Ascending aorta (tissue), 2 donors: Measurements from ENCODE around the gene NCOA1. TPM values are rescaled to one million over a fixed set of nuclear protein-coding genes. Genes with fewer than 3 reads are reported as not detected.

Source experiments
- DNase-seq, 2 donors: peaks; one replicate each; pipeline ENCODE4 v3.0.0-alpha.2; 2019; ENCODE audit warnings: low spot score in 2 of 2
- H3K27ac ChIP-seq, 2 donors: fragments of 200-600 bp; sonication (generic); one replicate each; pipeline ENCODE4 v1.5.1; 2016 to 2017; ENCODE audit warnings: mild to moderate bottlenecking in 1 of 2
- H3K27me3 ChIP-seq: fragments of 200-600 bp; sonication (generic); one replicate; pipeline ENCODE4 v1.5.1; 2017
- H3K36me3 ChIP-seq, 2 donors: fragments of 200-600 bp; sonication (generic); one replicate each; pipeline ENCODE4 v1.5.1; 2016
- H3K4me1 ChIP-seq, 2 donors: fragments of 200-600 bp; sonication (generic); one replicate each; pipeline ENCODE4 v1.5.1; 2016 to 2017; ENCODE audit warnings: mild to moderate bottlenecking in 1 of 2
- H3K4me3 ChIP-seq, 2 donors: fragments of 200-600 bp; sonication (generic); one replicate each; pipeline ENCODE4 v1.5.1; 2016 to 2017; ENCODE audit warnings: mild to moderate bottlenecking in 1 of 2
- H3K9me3 ChIP-seq, 2 donors: fragments of 200-600 bp; sonication (generic); one replicate each; pipeline ENCODE4 v1.5.1; 2016
- intact Hi-C: fragments of 100-400 bp; cut with DNase I; formaldehyde crosslinking; loops from one replicate; pipeline ENCODE4 v1.15.1; 2023
- total RNA-seq: library from RNA; depleted of rRNA; stranded (reverse); fragments of >200 nt; gene quantifications from one replicate; pipeline ENCODE4 v1.1.0, GENCODE V29; 2016
- TF ChIP-seq, protein P1 (sequence below), 3 experiments: fragments of 200-600 bp in 2 of 3; fragments of 450-650 bp in 1 of 3; sonication (generic) in 2 of 3; IDR thresholded peaks; one replicate each; pipeline ENCODE4 v1.5.1; 2016 to 2019; ENCODE audit warnings: antibody characterized with exemption in 3 of 3, mild to moderate bottlenecking in 1 of 3, moderate library complexity in 1 of 3

Gene NCOA1
- total RNA-seq, 1 donor from 2014 or later, result 19.3 TPM

- Histone ChIP-seq H3K36me3 (no peaks in the 10 kb centered on the region), H3K27ac (no peak overlapping the region), H3K4me3 (no peak overlapping the region), H3K27me3 (no peaks in the 10 kb centered on the region), H3K9me3 (no peaks in the 10 kb centered on the region), H3K4me1 (no peaks in the 10 kb centered on the region)
- intact Hi-C loops, result no loop called here
- no peak for DNase-seq
- TF ChIP-seq, protein P1, sequence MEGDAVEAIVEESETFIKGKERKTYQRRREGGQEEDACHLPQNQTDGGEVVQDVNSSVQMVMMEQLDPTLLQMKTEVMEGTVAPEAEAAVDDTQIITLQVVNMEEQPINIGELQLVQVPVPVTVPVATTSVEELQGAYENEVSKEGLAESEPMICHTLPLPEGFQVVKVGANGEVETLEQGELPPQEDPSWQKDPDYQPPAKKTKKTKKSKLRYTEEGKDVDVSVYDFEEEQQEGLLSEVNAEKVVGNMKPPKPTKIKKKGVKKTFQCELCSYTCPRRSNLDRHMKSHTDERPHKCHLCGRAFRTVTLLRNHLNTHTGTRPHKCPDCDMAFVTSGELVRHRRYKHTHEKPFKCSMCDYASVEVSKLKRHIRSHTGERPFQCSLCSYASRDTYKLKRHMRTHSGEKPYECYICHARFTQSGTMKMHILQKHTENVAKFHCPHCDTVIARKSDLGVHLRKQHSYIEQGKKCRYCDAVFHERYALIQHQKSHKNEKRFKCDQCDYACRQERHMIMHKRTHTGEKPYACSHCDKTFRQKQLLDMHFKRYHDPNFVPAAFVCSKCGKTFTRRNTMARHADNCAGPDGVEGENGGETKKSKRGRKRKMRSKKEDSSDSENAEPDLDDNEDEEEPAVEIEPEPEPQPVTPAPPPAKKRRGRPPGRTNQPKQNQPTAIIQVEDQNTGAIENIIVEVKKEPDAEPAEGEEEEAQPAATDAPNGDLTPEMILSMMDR (IDR thresholded peaks at IDR 0.05), result no peak
Observed at GRCh38 chr2:24783641-24784040, 292.6 kb downstream of the NCOA1 start.

- Histone ChIP-seq H3K4me3 (no peak overlapping the region), H3K36me3 (no peaks in the 10 kb centered on the region), H3K4me1 (no peaks in the 10 kb centered on the region), H3K9me3 (no peaks in the 10 kb centered on the region), H3K27me3 (no peaks in the 10 kb centered on the region), H3K27ac (no peak overlapping the region)
- no peak for DNase-seq
- intact Hi-C loops, result no loop called here
- TF ChIP-seq, protein P1 (IDR thresholded peaks at IDR 0.05), result no peak
Observed at GRCh38 chr2:24785671-24786321, 294.7 kb downstream of the NCOA1 start.

- Histone ChIP-seq H3K9me3 (no peaks in the 10 kb centered on the region), H3K4me3 (no peak overlapping the region), H3K27ac (no peak overlapping the region), H3K36me3 (no peaks in the 10 kb centered on the region), H3K4me1 (peaks cover 0 to 3% of the 10 kb centered on the region in 2 donors), H3K27me3 (no peaks in the 10 kb centered on the region)
- DNase-seq, result no peak
- TF ChIP-seq, protein P1 (IDR thresholded peaks at IDR 0.05), result no peak
- intact Hi-C loops, result no loop called here
Observed at GRCh38 chr2:24787532-24787931, 296.5 kb downstream of the NCOA1 start.

DNA sequence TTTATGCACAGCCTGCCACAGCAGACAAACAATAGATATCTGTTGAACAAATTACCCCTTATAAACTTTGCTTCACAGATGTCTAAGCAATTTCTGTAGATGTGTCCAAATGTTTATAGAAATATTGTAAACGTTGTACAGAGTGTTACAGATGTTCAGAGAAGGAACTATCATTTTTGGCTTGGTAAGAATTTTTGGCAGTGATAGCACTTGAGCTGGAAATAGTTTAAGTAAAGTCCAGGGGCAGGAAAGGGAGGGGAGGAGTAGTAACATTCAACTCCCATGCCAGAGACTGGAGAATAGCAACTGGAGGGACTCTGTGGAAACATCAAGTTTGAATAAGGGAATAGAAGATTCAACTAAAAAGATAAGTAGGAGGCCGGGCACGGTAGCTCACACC lies 297.8 kb downstream of the NCOA1 start:
- no peaks in the 10 kb centered on the region for H3K27me3 ChIP-seq
- H3K36me3 ChIP-seq, result no peaks in the 10 kb centered on the region
- H3K27ac ChIP-seq, result no peak overlapping the region
- H3K4me1 ChIP-seq, result peaks cover 3 to 6% of the 10 kb centered on the region in 2 donors
- H3K4me3 ChIP-seq, result no peak overlapping the region
- DNase-seq, result no peak
- TF ChIP-seq, protein P1 (IDR thresholded peaks at IDR 0.05), result no peak
- no peaks in the 10 kb centered on the region for H3K9me3 ChIP-seq
- intact Hi-C loops, result no loop called here

GRCh38 chr2:24791452-24791851 lies 300.4 kb downstream of the NCOA1 start:
- Histone ChIP-seq H3K36me3 (no peaks in the 10 kb centered on the region), H3K27ac (no peak overlapping the region), H3K4me1 (peaks cover 4 to 8% of the 10 kb centered on the region in 2 donors), H3K9me3 (no peaks in the 10 kb centered on the region), H3K4me3 (no peak overlapping the region), H3K27me3 (no peaks in the 10 kb centered on the region)
- intact Hi-C loops, result loop anchor here (5.0 kb wide), 1 partner anchor 864 kb away; the partner anchor contains the start of gene ATAD2B
- TF ChIP-seq, protein P1 (IDR thresholded peaks at IDR 0.05), result no peak
- DNase-seq, result no peak
